ENCODE measurements around the gene PRSS16.

Gene PRSS16

DNA sequence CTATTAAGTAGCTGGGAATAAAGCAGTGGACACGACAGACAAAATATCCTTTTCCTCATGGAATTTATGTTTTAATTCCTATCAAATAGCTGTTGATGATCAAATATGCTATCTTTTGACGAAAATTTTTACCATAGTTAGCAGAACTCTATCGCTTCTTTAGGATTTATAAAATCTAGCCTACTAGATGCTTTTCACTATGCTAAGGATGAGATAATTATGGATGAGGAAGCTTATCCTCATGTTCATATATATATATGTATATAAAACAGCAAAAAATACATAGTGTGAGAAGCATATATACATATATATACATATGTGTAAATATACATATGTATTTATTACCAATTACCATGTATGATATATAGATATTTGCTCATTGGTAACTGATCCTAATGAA, 12.9 kb upstream of the PRSS16 start:
- TF ChIP-seq POLR2A (IDR thresholded peaks at IDR 0.05; ENCODE audit: low read depth, low read length): no peak
- no peak for DNase-seq (ENCODE audit: insufficient read length, low spot score)
- no peak for FAIRE-seq

DNA sequence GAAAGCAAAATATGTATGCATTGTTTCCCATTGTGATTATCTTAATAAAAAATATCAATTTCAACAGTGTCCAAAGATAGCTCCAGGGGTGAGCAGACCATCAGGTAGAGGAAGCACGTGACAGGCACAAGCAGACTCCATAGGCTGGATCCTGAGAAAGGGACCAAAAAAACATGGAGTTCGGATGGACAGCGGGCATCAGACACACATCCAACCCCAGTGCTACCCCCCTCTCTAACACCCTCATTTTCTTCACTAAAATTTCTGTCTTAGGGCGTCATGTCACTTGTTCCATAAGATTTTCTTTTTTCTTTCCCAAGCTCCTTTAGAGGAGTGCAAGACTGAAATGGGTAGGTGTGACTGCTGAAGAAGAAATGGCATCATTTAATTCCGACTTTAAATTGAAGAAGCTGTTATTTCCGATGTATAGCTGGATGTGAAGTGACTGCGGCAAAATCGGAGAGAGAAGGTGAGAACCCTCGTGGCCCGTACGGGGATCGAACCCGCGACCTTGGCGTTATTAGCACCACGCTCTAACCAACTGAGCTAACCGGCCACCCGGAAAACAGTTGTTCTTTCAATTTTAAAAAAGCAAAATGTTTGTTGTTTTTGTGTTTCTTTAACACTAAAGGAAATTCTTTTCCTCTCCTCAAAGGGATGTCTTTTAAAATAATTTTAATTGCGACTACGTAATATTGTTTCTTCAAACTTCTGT, 10.3 kb upstream of the PRSS16 start:
- peak; percentile 33 for DNase-seq (ENCODE audit: insufficient read length, low spot score)
- TF ChIP-seq POLR2A (IDR thresholded peaks at IDR 0.05; ENCODE audit: low read depth, low read length): no peak
- FAIRE-seq: peak; percentile 81

- DNase-seq (ENCODE audit: insufficient read length, low spot score): no peak
- TF ChIP-seq POLR2A (IDR thresholded peaks at IDR 0.05; ENCODE audit: low read depth, low read length): no peak
- no peak for FAIRE-seq
Observed at GRCh38 chr6:27238010-27238983, 9.2 kb upstream of the PRSS16 start.

- no peak for TF ChIP-seq POLR2A (IDR thresholded peaks at IDR 0.05; ENCODE audit: low read depth, low read length)
- FAIRE-seq: no peak
- no peak for DNase-seq (ENCODE audit: insufficient read length, low spot score)
Observed at GRCh38 chr6:27239258-27239657, 8.2 kb upstream of the PRSS16 start.

GRCh38 chr6:27241443-27241842, 6.1 kb upstream of the PRSS16 start:
- TF ChIP-seq POLR2A (IDR thresholded peaks at IDR 0.05; ENCODE audit: low read depth, low read length): no peak
- no peak for DNase-seq (ENCODE audit: insufficient read length, low spot score)
- no peak for FAIRE-seq

- FAIRE-seq: no peak
- no peak for TF ChIP-seq POLR2A (IDR thresholded peaks at IDR 0.05; ENCODE audit: low read depth, low read length)
- DNase-seq (ENCODE audit: insufficient read length, low spot score): no peak
Observed at GRCh38 chr6:27242589-27243265, 4.8 kb upstream of the PRSS16 start.

DNA sequence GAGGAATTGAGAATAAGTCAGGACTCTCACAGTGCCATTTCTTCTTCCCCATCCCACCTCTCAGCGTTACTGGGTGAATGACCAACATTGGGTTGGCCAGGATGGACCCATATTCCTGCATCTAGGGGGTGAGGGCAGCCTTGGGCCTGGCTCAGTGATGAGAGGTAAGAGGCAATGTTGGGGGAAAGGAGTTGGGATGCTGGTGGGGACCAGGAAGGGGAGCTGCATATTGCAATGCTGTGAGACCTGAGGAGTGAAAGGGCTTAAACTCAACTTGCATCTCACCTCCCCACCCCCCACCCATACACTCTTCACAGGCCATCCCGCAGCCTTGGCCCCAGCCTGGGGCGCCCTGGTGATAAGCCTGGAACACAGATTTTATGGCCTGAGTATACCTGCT, 1.3 kb downstream of the PRSS16 start:
- FAIRE-seq: no peak
- DNase-seq (ENCODE audit: insufficient read length, low spot score): no peak
- no peak for TF ChIP-seq POLR2A (IDR thresholded peaks at IDR 0.05; ENCODE audit: low read depth, low read length)

- DNase-seq (ENCODE audit: insufficient read length, low spot score): no peak
- TF ChIP-seq POLR2A (IDR thresholded peaks at IDR 0.05; ENCODE audit: low read depth, low read length): no peak
- no peak for FAIRE-seq
Observed at GRCh38 chr6:27250277-27251111, 3.0 kb downstream of the PRSS16 start.

GRCh38 chr6:27251112-27251605, 3.7 kb downstream of the PRSS16 start:
- no peak for FAIRE-seq
- TF ChIP-seq POLR2A (IDR thresholded peaks at IDR 0.05; ENCODE audit: low read depth, low read length): no peak
- peak; percentile 91 for DNase-seq (ENCODE audit: insufficient read length, low spot score)

- DNase-seq (ENCODE audit: insufficient read length, low spot score) (peak; percentile 87), FAIRE-seq (peak; percentile 74)
- peak; percentile 6; the same call in 1 of the 2 replicates for TF ChIP-seq POLR2A (IDR thresholded peaks at IDR 0.05; ENCODE audit: low read depth, low read length)
Observed at GRCh38 chr6:27251606-27252251, 4.2 kb downstream of the PRSS16 start.

DNA sequence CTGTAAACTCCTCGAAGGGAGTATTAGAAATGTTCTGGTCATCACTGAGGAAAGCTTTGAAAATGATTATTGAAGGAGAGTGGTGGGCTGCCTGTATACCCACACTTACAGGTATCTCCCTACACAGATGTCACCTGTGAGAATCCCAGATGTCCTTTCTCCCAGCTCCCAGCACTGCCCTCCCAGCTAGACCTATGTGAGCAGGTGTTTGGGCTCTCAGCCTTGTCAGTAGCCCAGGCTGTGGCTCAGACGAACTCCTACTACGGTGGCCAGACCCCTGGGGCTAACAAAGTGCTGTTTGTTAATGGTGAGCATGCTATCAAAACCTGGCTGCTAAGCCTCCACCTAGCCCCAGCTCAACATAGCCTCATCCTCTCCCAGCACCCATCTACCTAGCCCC, 7.1 kb downstream of the PRSS16 start:
- FAIRE-seq (no peak), DNase-seq (ENCODE audit: insufficient read length, low spot score) (no peak)
- no peak for TF ChIP-seq POLR2A (IDR thresholded peaks at IDR 0.05; ENCODE audit: low read depth, low read length)

GRCh38 chr6:27255866-27256265, 8.4 kb downstream of the PRSS16 start:
- no peak for DNase-seq (ENCODE audit: insufficient read length, low spot score)
- no peak for FAIRE-seq
- no peak for TF ChIP-seq POLR2A (IDR thresholded peaks at IDR 0.05; ENCODE audit: low read depth, low read length)

GRCh38 chr6:27260369-27260768, 12.9 kb downstream of the PRSS16 start:
- DNase-seq (ENCODE audit: insufficient read length, low spot score): no peak
- no peak for TF ChIP-seq POLR2A (IDR thresholded peaks at IDR 0.05; ENCODE audit: low read depth, low read length)
- FAIRE-seq: no peak
